Activated gamma-delta T cell (primary cell): ENCODE results near the gene SCUBE3.

Experiments
- DNase-seq: peaks from one replicate; lab custom pipeline; 2025; lab: John Stamatoyannopoulos, UW
- total RNA-seq, 2 donors: gene quantifications; one replicate each; lab custom pipeline; 2026; lab: John Stamatoyannopoulos, UW

The SCUBE3 gene
- total RNA-seq, result 0.05 to 0.35 reads per million in 2 donors

DNA sequence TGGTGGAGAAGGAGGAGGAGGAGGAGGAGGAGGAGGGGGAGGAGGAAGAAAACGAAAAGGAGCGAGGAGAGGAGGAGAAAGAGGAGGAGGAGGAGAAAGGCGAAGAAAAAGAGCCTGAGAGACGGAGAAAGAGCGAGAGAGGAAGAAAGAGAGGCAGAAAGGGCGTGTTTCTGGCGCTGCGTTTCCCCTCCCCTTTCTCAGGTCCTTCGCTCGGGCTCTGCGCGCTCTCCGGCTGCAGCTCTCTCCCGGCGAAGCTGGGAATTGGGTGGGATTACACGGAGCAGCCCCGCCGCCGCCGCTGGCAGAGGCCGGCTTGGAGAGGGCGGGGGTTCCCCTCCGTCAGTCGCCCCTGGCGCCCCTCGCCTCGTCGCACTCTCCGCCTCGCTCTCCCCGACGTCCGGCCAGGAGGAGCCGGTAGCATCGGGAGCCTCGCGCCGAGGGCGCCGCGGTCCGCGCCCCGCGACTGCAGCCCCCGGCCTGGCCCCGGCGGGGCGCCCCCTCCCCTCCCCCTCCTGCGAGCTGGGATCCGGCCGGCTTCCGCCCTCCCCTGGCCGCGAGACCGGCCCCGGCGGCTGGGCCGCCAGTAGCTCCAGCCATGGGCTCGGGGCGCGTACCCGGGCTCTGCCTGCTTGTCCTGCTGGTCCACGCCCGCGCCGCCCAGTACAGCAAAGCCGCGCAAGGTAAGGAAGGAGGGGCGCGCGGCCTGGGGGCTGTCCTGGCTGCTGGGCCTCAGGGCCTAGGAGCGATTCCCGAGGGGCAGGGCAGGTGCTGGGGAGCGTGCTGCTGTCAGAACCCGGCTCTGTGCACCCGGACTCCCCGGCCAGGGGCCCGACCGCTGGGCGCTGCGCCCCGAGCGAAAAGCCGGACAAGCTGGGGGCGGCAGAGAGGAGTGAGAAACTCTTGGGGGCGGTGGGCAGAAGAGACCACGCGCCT is at the start of gene SCUBE3:
TSS of gene SCUBE3 (plus strand) at position 133 of the 933 bp plus-strand sequence. CDS start at position 596, 463 bp downstream.
- DNase-seq, result no peak

- no peak for DNase-seq
Measured at GRCh38 chr6:35164277-35164676, 49.5 kb upstream of the SCUBE3 start.

- no peak for DNase-seq
Measured at GRCh38 chr6:35164868-35165267, 48.9 kb upstream of the SCUBE3 start.

DNA sequence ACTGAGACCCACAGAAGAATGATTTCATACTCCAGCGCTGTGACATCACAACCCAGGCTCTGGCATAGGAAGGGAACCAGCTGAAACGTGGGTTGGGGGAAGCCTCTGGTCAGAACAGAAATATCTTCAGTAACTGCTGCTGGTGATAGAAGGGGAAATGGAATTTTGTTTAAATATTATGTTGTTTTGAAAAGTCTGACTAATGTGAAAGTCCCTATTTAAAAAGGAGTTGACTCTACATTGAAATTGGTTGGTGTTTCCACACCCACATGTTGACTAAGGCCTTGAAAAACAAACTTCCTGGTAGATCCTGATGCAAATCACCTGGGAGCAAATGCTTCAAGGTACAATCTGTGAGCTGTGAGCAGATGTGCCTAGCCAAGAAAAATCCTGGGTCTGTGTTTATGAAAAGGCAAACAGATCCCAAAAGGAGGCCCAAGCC is 48.1 kb upstream of the SCUBE3 start:
- no peak for DNase-seq

DNA sequence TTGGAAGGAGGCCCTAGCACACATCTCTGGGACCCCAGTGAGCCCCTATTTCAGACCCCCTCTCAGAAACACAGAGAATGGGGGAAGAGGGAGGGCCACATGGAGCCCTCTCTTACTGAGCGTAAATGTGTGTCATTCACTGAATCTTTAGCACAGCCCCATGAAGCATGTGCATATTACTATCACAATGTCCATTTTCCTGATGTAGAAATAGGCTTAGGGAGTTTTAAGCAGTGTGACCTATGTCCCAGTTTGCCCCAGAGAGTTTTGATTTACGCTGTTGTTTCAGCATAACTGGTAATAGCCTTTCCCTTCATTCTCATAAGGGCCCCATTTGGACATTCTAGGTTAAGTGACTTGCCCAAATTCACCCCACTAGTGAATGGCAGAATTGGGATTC is 47.6 kb upstream of the SCUBE3 start:
- DNase-seq, result no peak

DNA sequence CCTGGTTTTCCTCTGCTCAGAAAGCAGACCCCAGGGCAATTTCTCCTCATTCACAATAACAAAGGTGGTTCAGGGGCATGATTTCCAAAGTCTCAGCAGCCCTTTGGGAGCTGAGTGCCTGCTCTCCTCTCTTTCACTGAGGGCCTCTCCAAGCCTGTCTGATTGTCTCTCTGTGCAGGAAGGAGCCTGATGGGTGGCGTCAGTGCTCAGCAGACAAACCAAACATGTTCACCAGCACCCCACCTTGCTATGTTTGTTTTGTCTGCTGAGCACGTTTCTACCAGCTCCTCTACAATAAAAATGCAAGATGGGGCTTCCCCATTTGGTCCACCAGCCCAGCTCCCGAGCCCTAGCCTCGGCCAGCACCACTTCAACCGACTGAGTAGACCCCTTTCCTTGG is 47.2 kb upstream of the SCUBE3 start:
- no peak for DNase-seq

DNA sequence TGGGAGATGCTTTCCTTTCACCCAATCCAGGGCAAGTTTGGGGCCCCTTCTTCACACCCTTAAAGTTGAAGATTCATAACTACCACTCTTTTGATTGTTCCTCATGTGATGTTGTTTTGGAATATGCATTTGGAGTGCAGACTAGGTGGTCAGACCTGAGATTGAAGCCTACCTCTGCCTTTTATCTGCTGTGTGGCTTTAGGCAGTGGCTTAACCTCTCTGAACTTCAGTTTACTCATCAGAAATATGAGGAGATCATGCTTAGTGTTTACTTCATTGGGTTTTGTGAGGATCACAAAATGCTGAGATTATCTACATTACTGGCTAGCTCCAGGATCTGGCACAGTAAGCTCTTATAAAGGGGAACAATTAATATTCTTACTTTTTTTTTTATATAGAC is 46.3 kb upstream of the SCUBE3 start:
- DNase-seq, result no peak

DNA sequence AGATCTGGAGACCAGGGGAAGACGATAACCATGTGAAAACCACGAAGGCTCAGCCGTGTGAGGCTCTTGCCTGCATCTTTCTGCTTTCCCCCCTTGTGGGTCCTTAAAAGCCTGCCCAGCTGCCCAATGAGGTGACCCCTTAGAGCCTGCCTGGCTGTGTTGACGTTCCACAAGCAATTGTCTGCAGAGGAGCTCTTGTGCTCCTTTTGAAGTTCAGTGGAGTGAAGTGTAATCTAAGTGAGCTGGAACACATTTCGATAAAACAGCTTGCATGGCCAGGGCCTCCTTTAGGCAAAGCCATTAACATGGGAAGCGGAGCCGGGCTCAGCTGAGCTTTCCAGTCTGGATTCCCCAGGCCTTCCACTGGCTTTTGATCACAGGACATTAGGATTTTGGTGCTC is 45.3 kb upstream of the SCUBE3 start:
- DNase-seq, result no peak

GRCh38 chr6:35170166-35170565 is 43.6 kb upstream of the SCUBE3 start:
- no peak for DNase-seq

- DNase-seq, result no peak
Measured at GRCh38 chr6:35170891-35171290, 42.9 kb upstream of the SCUBE3 start.

DNA sequence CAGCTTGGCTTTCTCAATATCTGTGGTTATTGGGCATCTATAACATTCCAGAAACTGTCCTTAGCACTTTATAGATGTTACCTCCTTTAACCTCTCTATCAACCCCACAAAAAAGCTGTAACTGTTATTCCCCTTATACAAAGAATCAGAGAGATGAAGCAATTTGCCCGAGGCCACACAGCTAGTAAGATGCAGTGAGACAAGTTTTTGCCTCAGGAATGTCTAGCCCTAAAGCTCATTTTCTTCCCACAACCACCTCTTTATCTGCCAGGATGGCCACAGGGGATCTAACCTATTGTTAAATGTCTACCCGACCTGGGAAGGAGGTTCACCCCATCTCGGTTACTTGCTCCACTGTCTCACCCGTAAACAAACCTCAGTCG is 40.7 kb upstream of the SCUBE3 start:
- no peak for DNase-seq

- no peak for DNase-seq
Measured at GRCh38 chr6:35173427-35174087, 40.2 kb upstream of the SCUBE3 start.

GRCh38 chr6:35174088-35174434 is 39.7 kb upstream of the SCUBE3 start:
- no peak for DNase-seq

DNA sequence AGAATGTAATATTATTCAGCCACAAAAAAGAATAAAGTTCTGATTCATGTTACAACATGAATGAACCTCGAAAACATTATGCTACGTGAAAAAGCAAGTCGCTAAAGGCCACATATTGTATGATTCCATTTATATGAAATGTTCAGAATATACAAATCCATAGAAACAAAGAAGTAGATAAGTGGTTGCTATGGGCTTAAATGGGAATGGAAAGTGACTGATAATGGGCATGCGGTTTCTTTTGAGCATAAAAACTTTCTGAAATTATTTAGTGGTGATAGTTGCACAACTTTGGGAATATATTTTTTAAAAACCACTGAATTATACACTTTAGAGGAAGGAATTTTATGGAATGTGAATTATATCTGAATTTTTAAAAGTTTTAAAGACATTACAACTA is 39.3 kb upstream of the SCUBE3 start:
- DNase-seq, result no peak

DNA sequence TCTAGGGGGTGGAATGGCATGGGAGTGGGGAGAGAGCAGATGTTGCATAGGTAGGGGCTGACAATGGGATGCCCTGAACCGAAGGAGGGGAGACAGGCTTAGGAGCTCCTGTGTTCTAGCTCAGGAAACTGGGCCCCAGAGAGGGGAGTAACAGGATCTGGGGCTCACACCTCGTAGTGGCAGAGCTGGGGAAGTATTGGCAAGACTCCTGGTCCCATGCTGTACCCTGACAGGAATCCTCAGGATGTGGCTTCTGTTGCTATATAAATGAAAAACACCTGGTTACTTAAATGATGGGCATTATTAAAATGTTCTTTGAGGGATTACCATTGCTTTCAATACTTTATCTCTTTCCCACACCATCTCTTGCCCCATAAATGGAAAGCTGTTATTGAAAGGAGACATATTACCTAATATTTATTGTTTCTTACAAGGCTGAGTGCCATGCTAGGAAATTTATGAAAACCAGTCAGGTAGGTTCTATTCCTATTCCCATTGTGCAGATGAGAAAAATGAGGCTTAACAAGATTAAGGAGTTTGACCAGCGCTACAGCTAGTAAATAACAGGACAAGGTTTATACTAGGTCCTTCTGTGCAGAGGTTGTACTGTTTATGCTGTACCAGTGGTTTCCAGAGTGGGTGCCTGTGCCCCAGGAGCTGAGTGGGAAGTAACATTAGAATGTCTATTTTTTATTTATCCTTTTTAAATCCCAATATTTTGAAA is 37.3 kb upstream of the SCUBE3 start:
- no peak for DNase-seq

DNA sequence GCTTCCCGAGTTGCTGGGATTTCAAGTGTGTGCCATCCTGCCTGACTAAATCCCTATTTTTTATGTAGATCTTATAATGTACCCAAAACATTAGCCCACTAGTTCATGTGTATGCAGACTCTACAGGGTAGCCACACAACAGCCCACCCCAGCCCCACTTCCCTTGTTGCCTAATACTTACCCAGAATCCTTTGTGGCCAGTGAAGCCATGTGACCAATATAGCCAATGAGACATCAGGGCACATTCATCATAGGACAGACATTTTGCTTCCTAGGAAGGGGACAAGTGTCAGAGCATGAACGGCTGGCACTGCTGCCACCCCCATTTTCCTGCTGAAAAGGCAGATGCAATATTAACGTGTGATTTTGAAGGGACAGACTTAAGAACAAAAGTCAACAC is 36.6 kb upstream of the SCUBE3 start:
- DNase-seq, result no peak

DNA sequence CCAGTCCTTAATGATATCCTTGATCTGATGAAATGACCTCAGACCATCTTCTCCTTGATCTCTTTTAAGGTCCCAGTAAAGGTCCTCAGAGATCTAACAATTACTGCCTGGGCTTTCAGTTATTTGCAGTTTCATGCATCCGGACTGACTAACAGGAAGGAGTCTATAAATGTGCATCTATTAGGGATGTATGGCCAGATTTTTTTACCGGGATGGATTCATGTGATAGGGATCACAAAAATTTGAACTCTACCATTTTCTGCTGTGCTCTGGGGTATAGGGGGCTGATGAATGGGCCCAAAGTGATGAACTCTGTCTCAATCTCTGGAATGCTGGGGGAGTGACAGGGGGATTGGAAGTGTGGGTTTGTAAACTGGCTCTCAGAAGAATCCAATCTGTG is 36.2 kb upstream of the SCUBE3 start:
- DNase-seq, result no peak

DNA sequence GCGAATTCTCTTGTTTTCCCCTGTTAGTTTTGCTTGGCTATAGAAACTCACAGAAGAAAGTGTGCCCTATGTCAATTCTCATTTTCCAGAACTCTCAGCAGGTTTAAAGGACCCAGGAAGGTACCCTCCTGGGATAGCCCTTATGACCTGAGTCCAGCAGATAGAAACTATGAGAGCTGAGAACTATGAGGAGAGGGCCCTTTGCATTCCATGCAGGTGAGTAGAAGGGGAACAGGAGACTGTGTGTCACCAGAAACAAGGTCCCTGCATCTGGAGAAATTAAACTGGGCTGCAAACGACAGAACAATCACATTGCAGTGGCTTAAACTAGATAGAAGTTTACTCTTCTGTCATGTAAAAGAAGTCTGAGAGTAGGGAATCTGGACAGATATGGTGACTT is 35.7 kb upstream of the SCUBE3 start:
- DNase-seq, result no peak

DNA sequence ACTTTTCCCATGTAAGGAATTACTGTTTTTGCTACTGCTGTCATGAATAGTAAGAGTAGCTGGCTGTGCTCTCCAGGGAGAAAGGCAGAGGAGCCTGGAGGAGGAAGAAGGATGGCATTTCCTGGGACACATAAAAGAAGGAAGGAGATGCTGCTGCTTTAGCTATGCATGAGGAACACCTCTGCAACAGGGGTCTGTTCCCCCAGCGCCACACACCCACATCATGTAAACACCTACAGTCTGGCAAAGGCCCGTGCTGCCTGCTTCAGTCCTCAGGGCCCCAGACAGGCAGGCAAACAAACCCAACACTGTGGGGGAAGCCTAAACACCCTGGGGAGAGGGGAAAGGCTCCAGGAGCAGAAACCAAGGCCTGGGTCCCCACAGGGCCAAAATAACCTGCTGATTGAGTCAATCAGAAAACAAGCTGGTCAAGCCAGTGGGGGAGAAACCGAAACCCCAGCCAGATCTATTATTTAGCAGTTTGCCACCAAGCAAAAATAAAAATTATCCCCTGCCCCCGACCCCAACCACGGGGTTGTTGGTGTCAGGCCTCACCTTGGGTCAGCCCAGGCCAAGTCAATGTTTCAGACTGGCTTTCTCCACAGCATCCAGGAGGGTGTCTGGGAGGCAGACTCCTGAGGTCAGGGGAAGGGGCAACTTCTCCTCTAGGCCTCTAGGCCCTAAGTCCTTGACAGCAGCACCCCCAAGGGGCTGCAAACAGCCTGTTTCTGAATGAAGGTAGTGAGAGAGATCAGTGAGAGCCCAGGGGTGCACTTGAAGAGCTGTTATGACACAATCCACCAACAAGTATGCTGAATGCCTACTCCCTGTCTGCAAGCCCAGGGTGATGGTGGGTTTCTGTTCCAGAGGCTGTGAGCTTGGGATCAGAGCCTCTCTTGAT is 34.6 kb upstream of the SCUBE3 start:
- no peak for DNase-seq

- DNase-seq, result no peak
Measured at GRCh38 chr6:35179901-35180535, 33.7 kb upstream of the SCUBE3 start.

DNA sequence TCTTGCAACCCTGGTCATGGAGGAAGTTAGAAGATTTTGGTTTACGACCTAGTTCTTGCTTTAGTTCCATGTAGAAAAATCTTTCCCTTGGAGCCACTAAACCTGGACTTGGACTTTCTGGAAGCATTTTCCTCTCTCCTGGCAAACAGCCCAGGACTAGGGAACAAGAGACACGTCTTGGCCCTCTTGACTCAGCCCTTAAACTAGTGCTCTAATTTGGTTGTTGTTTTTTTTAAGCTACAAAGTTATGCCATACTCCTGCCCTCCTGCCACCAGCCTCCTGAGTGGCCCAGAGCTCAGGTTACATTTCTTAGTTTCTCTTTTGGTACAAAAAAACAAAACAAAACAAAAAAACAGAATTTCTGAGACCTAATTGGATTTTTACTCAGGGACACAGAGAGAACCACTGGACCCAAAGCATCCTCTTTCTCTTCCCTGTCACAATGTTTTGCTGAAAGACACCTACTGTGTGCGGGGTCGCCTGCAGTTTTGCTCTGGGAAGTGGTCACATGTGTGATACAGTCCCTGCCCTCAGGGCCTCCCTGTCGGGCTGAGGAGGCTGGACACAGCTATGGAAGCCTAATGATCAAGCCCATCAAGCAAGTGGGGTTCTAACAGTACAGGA is 32.3 kb upstream of the SCUBE3 start:
- DNase-seq, result no peak
